Nephron (organoid): Measurements from ENCODE around the gene ADPGK.

Source experiments
- H3K27ac Mint-ChIP-seq, 3 experiments: 2 replicates each; pipeline ENCODE4 v1.8.0; 2020; ENCODE audit warnings: mixed read lengths in 3 of 3, mild to moderate bottlenecking in 2 of 3, moderate library complexity in 1 of 3
- H3K27me3 Mint-ChIP-seq: 2 replicates; pipeline ENCODE4 v1.8.0; 2021; ENCODE audit warnings: low read depth, mild to moderate bottlenecking, moderate library complexity, mixed read lengths
- H3K36me3 Mint-ChIP-seq: 2 replicates; pipeline ENCODE4 v1.8.0; 2020; ENCODE audit warnings: low read depth, mixed read lengths
- H3K4me1 Mint-ChIP-seq: 2 replicates; pipeline ENCODE4 v1.8.0; 2020; ENCODE audit warnings: mixed read lengths
- H3K4me3 Mint-ChIP-seq, 3 experiments: 2 replicates each; pipeline ENCODE4 v1.8.0; 2020; ENCODE audit warnings: mild to moderate bottlenecking in 3 of 3, mixed read lengths in 3 of 3, moderate library complexity in 2 of 3
- H3K9me3 Mint-ChIP-seq: 2 replicates; pipeline ENCODE4 v1.8.0; 2020; ENCODE audit warnings: mixed read lengths
- TF ChIP-seq, protein P1 (sequence below), 3 experiments: fragments of 200-600 bp; sonication (generic); IDR thresholded peaks; one replicate each; pipeline ENCODE4 v1.5.0; 2021; ENCODE audit warnings: antibody characterized with exemption in 3 of 3; ENCODE audit not compliant: unreplicated experiment in 3 of 3

Gene ADPGK

GRCh38 chr15:72737061-72737460 lies 46.5 kb downstream of the ADPGK start:
- TF ChIP-seq, protein P1, sequence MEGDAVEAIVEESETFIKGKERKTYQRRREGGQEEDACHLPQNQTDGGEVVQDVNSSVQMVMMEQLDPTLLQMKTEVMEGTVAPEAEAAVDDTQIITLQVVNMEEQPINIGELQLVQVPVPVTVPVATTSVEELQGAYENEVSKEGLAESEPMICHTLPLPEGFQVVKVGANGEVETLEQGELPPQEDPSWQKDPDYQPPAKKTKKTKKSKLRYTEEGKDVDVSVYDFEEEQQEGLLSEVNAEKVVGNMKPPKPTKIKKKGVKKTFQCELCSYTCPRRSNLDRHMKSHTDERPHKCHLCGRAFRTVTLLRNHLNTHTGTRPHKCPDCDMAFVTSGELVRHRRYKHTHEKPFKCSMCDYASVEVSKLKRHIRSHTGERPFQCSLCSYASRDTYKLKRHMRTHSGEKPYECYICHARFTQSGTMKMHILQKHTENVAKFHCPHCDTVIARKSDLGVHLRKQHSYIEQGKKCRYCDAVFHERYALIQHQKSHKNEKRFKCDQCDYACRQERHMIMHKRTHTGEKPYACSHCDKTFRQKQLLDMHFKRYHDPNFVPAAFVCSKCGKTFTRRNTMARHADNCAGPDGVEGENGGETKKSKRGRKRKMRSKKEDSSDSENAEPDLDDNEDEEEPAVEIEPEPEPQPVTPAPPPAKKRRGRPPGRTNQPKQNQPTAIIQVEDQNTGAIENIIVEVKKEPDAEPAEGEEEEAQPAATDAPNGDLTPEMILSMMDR (IDR thresholded peaks at IDR 0.05; ENCODE audit: unreplicated experiment in 3 of 3): no peak
- no peaks in the 10 kb centered on the region for H3K27me3 Mint-ChIP-seq

DNA sequence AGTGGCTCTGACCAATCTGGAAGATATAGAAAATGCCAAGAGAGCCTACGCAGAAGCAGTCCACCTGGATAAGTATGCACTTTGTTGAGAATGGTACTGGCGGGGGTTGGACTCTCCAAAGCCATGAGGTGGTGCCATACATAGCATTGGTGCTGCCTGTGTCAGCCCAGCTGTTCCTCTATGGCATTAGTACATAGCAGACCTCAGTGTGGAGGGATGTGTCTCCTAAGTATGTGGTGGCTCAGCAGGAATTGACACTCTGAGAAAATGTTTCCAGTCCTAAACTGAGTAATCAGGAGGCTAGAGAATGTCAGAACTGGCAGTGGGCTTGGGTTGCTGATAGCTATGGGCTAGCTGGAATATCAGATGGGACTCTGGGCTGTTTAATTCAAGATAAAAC lies 48.4 kb downstream of the ADPGK start:
- no peak overlapping the region for H3K27ac Mint-ChIP-seq
- no peaks in the 10 kb centered on the region for H3K27me3 Mint-ChIP-seq
- no peak overlapping the region for H3K4me3 Mint-ChIP-seq
- H3K4me1 Mint-ChIP-seq: no peaks in the 10 kb centered on the region
- peaks cover 3% of the 10 kb centered on the region for H3K9me3 Mint-ChIP-seq
- peaks cover 69% of the 10 kb centered on the region for H3K36me3 Mint-ChIP-seq
- TF ChIP-seq, protein P1 (IDR thresholded peaks at IDR 0.05; ENCODE audit: unreplicated experiment in 3 of 3): no peak

More at GRCh38 chr15:72737061-72737460, 46.5 kb downstream of the ADPGK start:
- peaks cover 80% of the 10 kb centered on the region for H3K36me3 Mint-ChIP-seq
- no peaks in the 10 kb centered on the region for H3K4me1 Mint-ChIP-seq
- no peak overlapping the region for H3K27ac Mint-ChIP-seq
- no peak overlapping the region for H3K4me3 Mint-ChIP-seq
- peaks cover 10% of the 10 kb centered on the region for H3K9me3 Mint-ChIP-seq

DNA sequence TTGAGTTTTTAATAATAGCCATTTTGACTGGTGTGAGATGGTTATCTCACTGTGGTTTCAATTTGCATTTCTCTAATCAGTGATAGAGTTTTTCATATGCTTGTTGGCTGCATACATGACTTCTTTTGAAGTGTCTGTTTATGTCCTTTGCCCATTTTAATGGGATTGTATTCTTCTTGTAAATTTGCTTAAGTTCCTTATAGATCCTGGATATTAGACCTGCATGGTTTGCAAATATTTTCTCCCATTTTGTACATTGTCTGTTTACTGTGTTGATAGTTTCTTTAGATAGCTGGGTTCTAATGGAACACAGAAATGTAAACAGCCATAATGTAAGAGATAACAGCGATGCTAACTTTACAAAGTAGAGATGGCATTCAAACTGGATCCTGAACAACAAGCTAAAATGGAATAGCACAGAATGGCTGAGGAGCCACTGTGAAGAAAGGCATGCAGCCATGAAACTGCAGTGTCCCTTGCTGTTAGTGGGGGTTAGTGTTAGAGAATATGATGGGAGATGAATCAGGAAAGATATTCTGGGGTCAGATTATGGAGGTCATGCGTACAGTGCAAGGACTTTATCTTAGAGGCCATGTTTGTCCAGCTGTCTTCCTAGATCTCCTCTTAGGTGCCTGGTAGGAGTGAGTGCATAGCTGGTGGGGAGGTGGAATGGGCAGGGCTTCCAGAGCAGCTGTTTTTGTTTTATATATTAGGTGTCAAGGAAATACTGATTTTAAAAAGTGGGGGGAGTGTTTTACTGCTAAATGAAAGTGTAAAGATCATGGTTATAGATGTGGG lies 49.4 kb downstream of the ADPGK start:
- Mint-ChIP-seq H3K36me3 (peaks cover 60% of the 10 kb centered on the region), H3K4me3 (no peak overlapping the region), H3K9me3 (no peaks in the 10 kb centered on the region), H3K4me1 (no peaks in the 10 kb centered on the region), H3K27me3 (no peaks in the 10 kb centered on the region), H3K27ac (no peak overlapping the region)
- TF ChIP-seq, protein P1 (IDR thresholded peaks at IDR 0.05; ENCODE audit: unreplicated experiment in 3 of 3): no peak

DNA sequence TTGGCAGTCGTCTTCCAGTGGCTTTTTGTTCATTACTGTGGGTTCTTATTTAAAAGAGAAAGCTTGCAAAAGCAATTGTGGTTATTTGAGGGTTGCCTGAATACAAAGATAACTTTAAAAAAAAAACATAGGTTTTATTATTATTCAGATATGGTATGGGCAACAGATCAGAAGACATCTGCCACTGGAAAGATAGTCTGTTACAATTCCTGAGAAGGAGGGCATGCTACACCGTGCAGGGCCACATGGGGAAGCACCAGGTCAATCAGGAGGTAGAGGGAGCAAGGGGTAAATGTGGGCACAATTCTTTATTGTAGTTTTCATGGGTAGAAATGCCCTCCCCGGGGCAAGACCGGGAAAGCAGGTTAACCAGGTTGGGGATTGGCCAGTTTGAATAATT lies 51.0 kb downstream of the ADPGK start:
- H3K9me3 Mint-ChIP-seq: no peaks in the 10 kb centered on the region
- peaks cover 57% of the 10 kb centered on the region for H3K36me3 Mint-ChIP-seq
- TF ChIP-seq, protein P1 (IDR thresholded peaks at IDR 0.05; ENCODE audit: unreplicated experiment in 3 of 3): no peak
- H3K4me1 Mint-ChIP-seq: no peaks in the 10 kb centered on the region
- H3K27me3 Mint-ChIP-seq: no peaks in the 10 kb centered on the region
- no peak overlapping the region for H3K4me3 Mint-ChIP-seq
- H3K27ac Mint-ChIP-seq: no peak overlapping the region

DNA sequence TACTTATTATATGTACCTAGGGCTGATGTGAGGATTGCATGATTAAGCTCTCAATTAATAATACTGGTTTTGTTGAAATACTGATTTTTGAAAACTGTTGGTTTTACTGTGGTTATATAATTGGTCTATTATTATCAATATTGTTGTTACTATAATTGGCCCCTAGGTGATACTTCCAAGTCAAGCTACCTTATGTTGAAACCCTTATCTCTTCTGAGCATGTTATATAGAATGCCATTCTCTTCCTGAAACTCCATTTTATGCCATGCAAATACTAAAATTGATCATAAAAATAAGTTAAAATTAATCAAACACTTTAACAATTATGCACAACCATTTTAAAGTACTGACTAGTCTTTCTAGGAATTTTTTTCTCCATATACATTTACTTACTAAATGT lies 51.5 kb downstream of the ADPGK start:
- no peaks in the 10 kb centered on the region for H3K27me3 Mint-ChIP-seq

More for the DNA sequence above, 51.5 kb downstream of the ADPGK start:
- H3K4me1 Mint-ChIP-seq: no peaks in the 10 kb centered on the region
- H3K9me3 Mint-ChIP-seq: no peaks in the 10 kb centered on the region
- TF ChIP-seq, protein P1 (IDR thresholded peaks at IDR 0.05; ENCODE audit: unreplicated experiment in 3 of 3): no peak
- H3K36me3 Mint-ChIP-seq: peaks cover 57% of the 10 kb centered on the region
- H3K4me3 Mint-ChIP-seq: no peak overlapping the region
- H3K27ac Mint-ChIP-seq: no peak overlapping the region
